LNCAP (cell line): Measurements from ENCODE around the gene KLK6.

Source experiments
- TF ChIP-seq, protein P1 (sequence below): fragments of 450-650 bp; IDR thresholded peaks from 2 replicates; pipeline ENCODE4 v1.5.1; 2017; ENCODE audit warnings: mild to moderate bottlenecking

KLK6 gene

DNA sequence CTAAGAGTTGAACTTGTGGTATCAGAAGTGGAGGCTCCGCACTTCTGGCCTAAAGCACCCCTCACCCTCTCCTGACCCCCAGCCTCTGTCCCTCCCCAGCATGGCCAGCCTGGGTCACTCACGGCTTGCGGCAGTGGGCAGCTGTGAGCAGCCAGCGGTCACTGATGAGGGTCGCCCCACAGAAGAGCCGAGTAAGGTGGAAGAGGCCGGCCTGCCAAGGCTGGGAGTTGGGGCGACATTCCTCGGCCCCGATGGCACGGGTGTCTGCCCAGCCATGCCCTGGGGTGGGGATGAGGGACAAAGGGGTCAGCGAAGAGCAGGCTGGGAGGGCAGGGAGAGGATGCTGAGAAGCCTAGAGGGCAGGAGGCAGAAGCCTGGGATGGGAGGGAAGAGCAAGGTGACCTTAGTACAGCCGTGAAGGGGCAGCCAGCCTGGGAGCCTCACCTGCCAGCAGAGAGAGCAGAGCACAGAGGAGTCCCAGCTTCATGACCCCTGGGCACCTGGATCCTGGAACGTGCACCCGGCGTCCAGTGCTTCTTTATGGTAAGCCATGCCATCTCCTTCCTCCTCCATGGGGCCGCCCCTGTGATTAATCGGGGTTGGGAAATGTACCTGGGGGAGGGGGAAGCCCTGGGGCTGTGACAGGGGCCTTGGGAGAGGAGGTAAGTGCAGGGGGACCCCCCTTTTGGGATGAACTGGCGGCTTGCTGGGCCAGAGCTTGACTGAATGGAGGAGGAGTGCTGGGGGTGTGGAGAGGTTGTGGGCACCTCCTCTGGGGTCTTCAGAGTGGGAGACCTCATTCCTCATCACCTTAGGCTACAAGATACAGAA lies 39.9 kb upstream of the KLK6 start:
- TF ChIP-seq, protein P1, sequence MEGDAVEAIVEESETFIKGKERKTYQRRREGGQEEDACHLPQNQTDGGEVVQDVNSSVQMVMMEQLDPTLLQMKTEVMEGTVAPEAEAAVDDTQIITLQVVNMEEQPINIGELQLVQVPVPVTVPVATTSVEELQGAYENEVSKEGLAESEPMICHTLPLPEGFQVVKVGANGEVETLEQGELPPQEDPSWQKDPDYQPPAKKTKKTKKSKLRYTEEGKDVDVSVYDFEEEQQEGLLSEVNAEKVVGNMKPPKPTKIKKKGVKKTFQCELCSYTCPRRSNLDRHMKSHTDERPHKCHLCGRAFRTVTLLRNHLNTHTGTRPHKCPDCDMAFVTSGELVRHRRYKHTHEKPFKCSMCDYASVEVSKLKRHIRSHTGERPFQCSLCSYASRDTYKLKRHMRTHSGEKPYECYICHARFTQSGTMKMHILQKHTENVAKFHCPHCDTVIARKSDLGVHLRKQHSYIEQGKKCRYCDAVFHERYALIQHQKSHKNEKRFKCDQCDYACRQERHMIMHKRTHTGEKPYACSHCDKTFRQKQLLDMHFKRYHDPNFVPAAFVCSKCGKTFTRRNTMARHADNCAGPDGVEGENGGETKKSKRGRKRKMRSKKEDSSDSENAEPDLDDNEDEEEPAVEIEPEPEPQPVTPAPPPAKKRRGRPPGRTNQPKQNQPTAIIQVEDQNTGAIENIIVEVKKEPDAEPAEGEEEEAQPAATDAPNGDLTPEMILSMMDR: no peak

DNA sequence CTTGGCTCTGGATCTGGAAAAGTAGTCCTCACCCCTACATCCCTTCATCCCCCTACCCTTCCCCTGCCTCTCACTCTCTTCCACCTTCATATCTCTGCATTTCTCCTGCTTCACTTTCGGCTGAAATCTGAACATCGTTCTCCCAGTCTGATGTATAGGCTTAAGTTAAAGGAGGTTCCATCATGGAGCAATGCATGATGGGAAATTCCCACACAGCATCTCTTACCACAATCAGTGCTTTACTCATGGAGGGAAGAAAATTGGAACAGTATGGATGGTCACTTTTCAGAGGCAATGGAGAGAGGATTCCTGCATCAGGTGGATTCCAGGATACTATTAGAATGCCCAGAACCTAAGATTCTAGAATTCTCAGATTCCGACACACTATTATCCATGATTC lies 38.1 kb upstream of the KLK6 start:
- TF ChIP-seq, protein P1: no peak

DNA sequence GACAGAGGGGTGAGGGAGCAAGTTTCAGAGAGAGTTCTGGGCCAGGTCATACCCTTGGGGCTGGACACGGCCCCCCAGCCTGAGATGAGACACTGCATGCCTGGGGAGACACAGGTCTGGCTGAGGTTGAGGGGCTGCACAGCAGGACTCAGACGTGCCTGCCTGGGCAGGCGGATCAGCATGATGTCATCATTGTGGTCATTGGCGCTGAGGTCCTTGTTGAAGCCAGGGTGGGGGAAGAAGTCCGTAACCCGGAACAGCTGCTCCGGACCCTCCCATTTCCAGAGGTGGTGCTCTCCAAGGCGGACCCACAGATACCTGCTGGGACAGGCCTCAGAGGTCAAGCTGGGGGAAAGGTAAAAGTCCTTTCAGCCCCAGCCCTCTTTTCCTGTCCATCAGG lies 37.0 kb upstream of the KLK6 start:
- TF ChIP-seq, protein P1: no peak

DNA sequence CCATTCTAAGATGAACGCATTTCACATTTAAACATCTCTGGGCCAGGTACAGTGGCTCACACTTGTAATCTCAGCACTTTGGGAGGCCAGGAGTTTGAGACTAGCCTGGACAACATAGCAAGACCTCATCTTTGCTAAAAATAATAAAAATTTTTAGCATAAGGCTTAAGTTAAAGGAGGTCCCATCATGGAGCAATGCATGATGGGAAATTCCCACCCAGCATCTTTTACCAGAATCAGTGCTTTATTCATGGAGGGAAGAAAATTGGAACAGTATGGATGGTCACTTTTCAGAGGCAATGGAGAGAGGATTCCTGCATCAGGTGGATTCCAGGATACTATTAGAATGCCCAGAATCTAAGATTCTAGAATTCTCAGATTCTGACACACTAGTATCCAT lies 35.9 kb upstream of the KLK6 start:
- TF ChIP-seq, protein P1: no peak

DNA sequence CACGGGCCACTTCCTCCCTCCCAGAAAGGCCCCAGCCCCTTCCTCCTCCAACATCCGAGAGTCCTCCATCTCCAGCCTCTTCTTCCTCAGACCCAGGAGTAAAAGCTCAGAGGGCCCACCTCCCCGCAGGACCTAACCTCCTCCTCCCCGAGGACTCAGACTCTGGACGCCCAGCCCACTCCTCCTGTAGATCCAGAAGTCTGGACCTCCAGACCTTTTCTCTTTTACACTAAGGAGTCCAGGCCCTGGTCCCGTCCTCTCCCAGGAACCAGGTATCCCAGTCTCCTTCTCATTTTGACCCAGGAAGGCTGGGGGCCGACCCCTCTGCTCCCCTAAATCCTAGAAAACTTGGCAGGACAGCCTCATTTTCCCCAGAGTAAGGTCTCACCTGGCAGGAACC lies 33.9 kb upstream of the KLK6 start:
- TF ChIP-seq, protein P1: no peak

DNA sequence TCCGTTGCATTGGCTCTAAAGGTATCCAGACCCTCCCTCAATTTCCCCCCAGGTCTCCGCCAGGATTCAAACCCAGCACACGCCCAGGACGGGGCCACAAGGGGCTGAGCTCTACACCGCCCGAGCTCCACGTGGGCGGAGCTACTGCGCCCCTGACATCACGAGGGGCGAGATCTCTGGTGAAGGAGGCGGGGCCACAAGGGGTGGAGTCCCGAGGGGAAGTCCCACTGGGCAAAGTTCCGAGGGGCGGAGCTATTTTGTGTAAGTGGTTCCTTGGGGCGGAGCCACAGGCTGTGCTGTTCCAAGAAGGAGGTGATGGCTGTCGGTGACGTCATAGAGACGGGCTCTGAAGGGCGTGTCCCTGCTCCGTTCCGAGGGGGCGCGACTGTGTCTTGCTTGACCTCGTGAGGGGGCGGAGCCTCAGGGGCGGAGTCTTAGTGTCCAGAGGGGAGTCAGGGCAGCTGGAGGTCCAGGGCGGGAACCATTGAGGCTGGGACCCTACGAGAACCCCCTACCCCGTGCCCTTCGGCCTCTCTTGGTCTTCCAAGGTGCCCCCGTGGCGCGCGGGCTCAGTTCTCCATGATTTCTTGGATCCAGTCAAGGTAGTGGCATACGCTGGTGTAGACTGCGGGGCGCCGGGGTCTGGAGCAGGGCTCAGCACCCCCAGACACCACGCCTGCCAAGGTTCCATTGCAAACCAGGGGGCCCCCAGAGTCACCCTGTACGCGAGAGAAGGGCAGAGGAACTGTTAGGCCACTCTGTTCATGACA lies 33.3 kb upstream of the KLK6 start:
- TF ChIP-seq, protein P1: no peak

DNA sequence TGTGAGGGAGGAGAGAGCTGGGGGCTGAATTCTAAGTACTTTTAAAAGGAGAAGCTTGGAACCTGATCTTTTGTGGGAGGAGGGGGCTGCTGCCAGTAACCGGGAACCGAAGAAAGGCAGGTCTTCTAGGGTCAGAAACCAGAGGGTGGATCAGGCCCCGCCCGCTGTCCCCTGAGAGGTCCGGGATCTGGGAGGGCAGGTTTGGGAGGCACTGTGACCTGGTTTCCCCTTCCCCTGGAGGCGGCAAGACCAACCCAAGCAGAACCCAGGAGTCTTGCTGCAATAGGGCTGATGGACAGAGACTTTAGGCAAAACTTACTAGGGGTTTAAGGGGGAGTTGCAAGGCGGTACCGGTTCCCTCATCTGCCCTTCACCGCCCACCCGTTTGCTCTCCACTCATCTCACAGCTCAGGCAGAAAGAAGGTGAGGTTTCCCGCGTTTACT lies 32.7 kb upstream of the KLK6 start:
- TF ChIP-seq, protein P1: no peak
